ENCODE data around the gene SLC39A9. TPM values are rescaled to one million over a fixed set of nuclear protein-coding genes. Genes with fewer than 3 reads are reported as not detected.
A peak's percentile ranks its signal among the peaks of the same experiment; 100 is the strongest.
"Not testable (repeated sequence)": the region's sequence is repeated elsewhere in the genome, so short reads cannot be mapped to it uniquely, and the experiment has no call there.

SLC39A9 gene
- total and polyA plus RNA-seq, 7 experiments from 2014 or later = 12.3 to 50.3 (median 34.4) TPM

- peaks cover 0 to 3% (median 0%) of the 10 kb centered on the region in 5 donors for H3K27me3 Mint-ChIP-seq
- intact Hi-C loops (cut with micrococcal nuclease) = no loop called here
- H3K27me3 ChIP-seq (ENCODE audit: control insufficient read depth in 2 of 2, insufficient read depth in 2 of 2, low read length in 2 of 2) = no peaks in the 10 kb centered on the region
- H3K4me3 ChIP-seq (ENCODE audit: low read length) = no peak overlapping the region
- peaks cover 0 to 4% (median 0%) of the 10 kb centered on the region in 11 donors for H3K9me3 Mint-ChIP-seq
- no peaks in the 10 kb centered on the region for H3K4me1 Mint-ChIP-seq
- no peak for DNase-seq
- ATAC-seq = no peak
- H3K36me3 Mint-ChIP-seq = peaks cover 0 to 14% (median 8%) of the 10 kb centered on the region in 5 donors
- no peak overlapping the region for H3K27ac ChIP-seq (ENCODE audit: low read depth, low read length)
- H3K4me1 ChIP-seq (ENCODE audit: control insufficient read depth in 2 of 2, insufficient read depth in 2 of 2, low read length in 2 of 2) = no peaks in the 10 kb centered on the region
- no peak overlapping the region for H3K27ac Mint-ChIP-seq
- no peak overlapping the region for H3K4me3 Mint-ChIP-seq
- H3K36me3 ChIP-seq (ENCODE audit: control insufficient read depth in 2 of 3, insufficient read depth in 3 of 3, low read length in 3 of 3) = no peaks in the 10 kb centered on the region
- ChIA-PET POLR2A (no interaction called here), CTCF (interaction anchor here (0.6 kb wide), 1 partner anchor 1117 kb away, joined by 3 read pairs; no protein-coding TSS in a partner anchor)
- H3K9me3 ChIP-seq (ENCODE audit: control insufficient read depth in 2 of 3, low read length in 3 of 3) = no peaks in the 10 kb centered on the region
Measured at GRCh38 chr14:69471916-69472315, 73.4 kb downstream of the SLC39A9 start.

DNA sequence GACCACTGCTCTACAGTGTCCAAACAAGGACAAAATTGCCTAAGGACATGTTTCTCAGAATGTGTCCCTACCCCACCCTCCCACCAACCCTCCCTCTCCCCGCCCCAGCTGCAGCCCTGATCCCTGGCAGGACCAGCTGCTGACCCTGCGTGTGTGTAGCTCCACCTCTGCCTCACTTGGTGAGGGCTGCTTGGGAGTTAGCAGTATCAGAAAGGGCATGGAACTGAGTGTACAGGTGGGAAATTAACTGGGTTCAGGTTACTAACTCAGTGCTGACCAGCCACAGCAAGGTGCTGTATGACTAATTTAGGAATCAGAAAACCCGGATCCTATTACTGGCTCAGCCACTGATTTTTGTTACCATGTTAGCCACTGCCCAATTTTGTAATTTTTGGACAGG is 74.8 kb downstream of the SLC39A9 start:
- POLR2A ChIA-PET = no interaction called here
- Histone ChIP-seq H3K36me3 (ENCODE audit: control insufficient read depth in 2 of 3, insufficient read depth in 3 of 3, low read length in 3 of 3) (no peaks in the 10 kb centered on the region), H3K4me1 (ENCODE audit: control insufficient read depth in 2 of 2, insufficient read depth in 2 of 2, low read length in 2 of 2) (no peaks in the 10 kb centered on the region), H3K27me3 (ENCODE audit: control insufficient read depth in 2 of 2, insufficient read depth in 2 of 2, low read length in 2 of 2) (no peaks in the 10 kb centered on the region), H3K9me3 (ENCODE audit: control insufficient read depth in 2 of 3, low read length in 3 of 3) (no peaks in the 10 kb centered on the region), H3K4me3 (ENCODE audit: low read length) (no peak overlapping the region), H3K27ac (ENCODE audit: low read depth, low read length) (no peak overlapping the region)
- CTCF ChIA-PET = no interaction called here
- Mint-ChIP-seq H3K36me3 (peaks cover 0 to 14% (median 8%) of the 10 kb centered on the region in 5 donors), H3K27ac (no peak overlapping the region), H3K4me3 (no peak overlapping the region), H3K9me3 (peaks cover 0 to 4% (median 0%) of the 10 kb centered on the region in 11 donors), H3K27me3 (peaks cover 0 to 3% (median 0%) of the 10 kb centered on the region in 5 donors), H3K4me1 (no peaks in the 10 kb centered on the region)
- ATAC-seq = no peak
- DNase-seq = no peak
- intact Hi-C loops (cut with micrococcal nuclease) = no loop called here

- H3K27ac ChIP-seq (ENCODE audit: low read depth, low read length) = no peak overlapping the region
- no peak overlapping the region for H3K27ac Mint-ChIP-seq
- intact Hi-C loops (cut with micrococcal nuclease) = no loop called here
- CTCF ChIA-PET = no interaction called here
- DNase-seq (no peak), ATAC-seq (no peak)
- no peaks in the 10 kb centered on the region for H3K36me3 ChIP-seq (ENCODE audit: control insufficient read depth in 2 of 3, insufficient read depth in 3 of 3, low read length in 3 of 3)
- H3K36me3 Mint-ChIP-seq = peaks cover 0 to 17% (median 8%) of the 10 kb centered on the region in 5 donors
- H3K9me3 Mint-ChIP-seq = peaks cover 0 to 4% (median 0%) of the 10 kb centered on the region in 11 donors
- H3K27me3 ChIP-seq (ENCODE audit: control insufficient read depth in 2 of 2, insufficient read depth in 2 of 2, low read length in 2 of 2) = no peaks in the 10 kb centered on the region
- no peak overlapping the region for H3K4me3 ChIP-seq (ENCODE audit: low read length)
- no peaks in the 10 kb centered on the region for H3K4me1 ChIP-seq (ENCODE audit: control insufficient read depth in 2 of 2, insufficient read depth in 2 of 2, low read length in 2 of 2)
- peaks cover 0 to 3% (median 0%) of the 10 kb centered on the region in 5 donors for H3K27me3 Mint-ChIP-seq
- no peak overlapping the region for H3K4me3 Mint-ChIP-seq
- no peaks in the 10 kb centered on the region for H3K4me1 Mint-ChIP-seq
- POLR2A ChIA-PET = no interaction called here
- H3K9me3 ChIP-seq (ENCODE audit: control insufficient read depth in 2 of 3, low read length in 3 of 3) = no peaks in the 10 kb centered on the region
Measured at GRCh38 chr14:69473946-69474345, 75.5 kb downstream of the SLC39A9 start.

DNA sequence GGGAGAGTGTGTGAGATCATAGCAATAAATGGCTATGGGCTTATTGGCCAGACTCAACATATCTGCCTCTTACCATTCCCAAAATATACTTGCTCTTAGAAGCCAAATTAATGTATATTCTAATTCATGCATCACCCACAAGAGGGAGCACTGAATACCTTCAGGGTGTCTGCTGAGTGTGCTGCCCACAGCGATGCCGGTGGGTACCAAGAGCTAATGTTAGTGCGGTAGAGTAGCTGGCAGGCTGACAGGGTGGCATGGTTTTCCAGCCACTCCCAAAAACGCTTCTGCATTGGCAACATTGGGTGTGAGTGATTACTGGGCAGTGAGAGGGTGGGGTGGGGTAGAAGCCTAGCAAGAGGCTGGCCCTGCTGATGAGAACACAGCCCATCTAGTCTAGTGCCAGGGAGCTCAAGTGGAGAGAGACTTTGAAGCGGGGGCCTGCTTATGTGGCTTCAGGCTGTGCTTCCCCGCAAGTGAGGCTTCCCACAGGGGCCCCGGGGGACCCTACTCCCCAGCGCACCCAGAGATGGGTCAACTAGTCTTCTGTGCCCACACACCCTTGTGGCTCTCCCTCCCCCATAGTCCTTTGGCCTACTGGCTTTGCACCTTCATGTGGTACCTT is 76.8 kb downstream of the SLC39A9 start:
- peaks cover 0 to 23% (median 10%) of the 10 kb centered on the region in 5 donors for H3K36me3 Mint-ChIP-seq
- ChIA-PET POLR2A (no interaction called here), CTCF (no interaction called here)
- no peak for DNase-seq
- no peak for ATAC-seq
- no peaks in the 10 kb centered on the region for H3K36me3 ChIP-seq (ENCODE audit: control insufficient read depth in 2 of 3, insufficient read depth in 3 of 3, low read length in 3 of 3)
- no peak overlapping the region for H3K4me3 ChIP-seq (ENCODE audit: low read length)
- H3K9me3 ChIP-seq (ENCODE audit: control insufficient read depth in 2 of 3, low read length in 3 of 3) = no peaks in the 10 kb centered on the region
- peak overlapping the region in 1 of 9 donors; percentile 59 for H3K27ac Mint-ChIP-seq
- no peaks in the 10 kb centered on the region for H3K4me1 Mint-ChIP-seq
- no peak overlapping the region for H3K4me3 Mint-ChIP-seq
- peaks cover 0 to 4% (median 0%) of the 10 kb centered on the region in 11 donors for H3K9me3 Mint-ChIP-seq
- H3K27me3 ChIP-seq (ENCODE audit: control insufficient read depth in 2 of 2, insufficient read depth in 2 of 2, low read length in 2 of 2) = no peaks in the 10 kb centered on the region
- peaks cover 3 to 6% (median 5%) of the 10 kb centered on the region in 5 donors for H3K27me3 Mint-ChIP-seq
- intact Hi-C loops (cut with micrococcal nuclease) = no loop called here
- no peaks in the 10 kb centered on the region for H3K4me1 ChIP-seq (ENCODE audit: control insufficient read depth in 2 of 2, insufficient read depth in 2 of 2, low read length in 2 of 2)
- no peak overlapping the region for H3K27ac ChIP-seq (ENCODE audit: low read depth, low read length)

DNA sequence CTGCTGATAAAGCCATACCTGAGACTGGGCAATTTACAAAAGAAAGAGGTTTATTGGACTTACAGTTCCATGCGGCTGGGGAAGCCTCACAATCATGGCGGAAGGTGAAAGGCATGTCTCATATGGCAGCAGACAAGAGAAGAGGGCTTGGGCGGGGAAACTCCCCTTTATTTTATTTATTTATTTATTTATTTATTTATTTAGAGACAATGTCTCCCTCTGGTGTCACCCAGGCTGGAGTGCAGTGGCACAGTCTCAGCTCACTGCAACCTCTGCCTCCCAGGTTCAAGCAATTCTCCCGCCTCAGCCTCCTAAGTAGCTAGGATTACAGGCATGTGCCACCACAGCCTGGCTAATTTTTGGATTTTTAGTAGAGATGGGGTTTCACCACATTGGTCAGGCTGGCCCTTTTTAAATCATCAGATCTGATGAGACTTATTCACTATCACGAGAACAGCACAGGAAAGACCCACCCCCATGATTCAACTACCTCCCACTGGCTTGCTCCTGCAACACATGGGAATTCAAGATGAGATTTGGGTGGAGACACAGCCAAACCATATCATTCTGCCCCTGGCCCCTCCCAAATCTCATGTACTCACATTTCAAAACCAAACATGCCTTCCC is 78.4 kb downstream of the SLC39A9 start:
- H3K4me3 Mint-ChIP-seq; H3K4me1 Mint-ChIP-seq; DNase-seq; H3K9me3 ChIP-seq (ENCODE audit: control insufficient read depth in 2 of 3, low read length in 3 of 3); H3K4me1 ChIP-seq (ENCODE audit: control insufficient read depth in 2 of 2, insufficient read depth in 2 of 2, low read length in 2 of 2); intact Hi-C loops (cut with micrococcal nuclease); ATAC-seq; POLR2A ChIA-PET; H3K27me3 ChIP-seq (ENCODE audit: control insufficient read depth in 2 of 2, insufficient read depth in 2 of 2, low read length in 2 of 2); H3K9me3 Mint-ChIP-seq; H3K27ac Mint-ChIP-seq; H3K4me3 ChIP-seq (ENCODE audit: low read length); H3K27ac ChIP-seq (ENCODE audit: low read depth, low read length); H3K36me3 ChIP-seq (ENCODE audit: control insufficient read depth in 2 of 3, insufficient read depth in 3 of 3, low read length in 3 of 3): not testable (repeated sequence)
- CTCF ChIA-PET = interaction anchor here (0.7 kb wide), 1 partner anchor 234 kb away, joined by 3 read pairs; no protein-coding TSS in a partner anchor
- H3K27me3 Mint-ChIP-seq = peaks cover 4 to 11% (median 9%) of the 10 kb centered on the region in 5 donors
- peaks cover 0 to 21% (median 10%) of the 10 kb centered on the region in 5 donors for H3K36me3 Mint-ChIP-seq

DNA sequence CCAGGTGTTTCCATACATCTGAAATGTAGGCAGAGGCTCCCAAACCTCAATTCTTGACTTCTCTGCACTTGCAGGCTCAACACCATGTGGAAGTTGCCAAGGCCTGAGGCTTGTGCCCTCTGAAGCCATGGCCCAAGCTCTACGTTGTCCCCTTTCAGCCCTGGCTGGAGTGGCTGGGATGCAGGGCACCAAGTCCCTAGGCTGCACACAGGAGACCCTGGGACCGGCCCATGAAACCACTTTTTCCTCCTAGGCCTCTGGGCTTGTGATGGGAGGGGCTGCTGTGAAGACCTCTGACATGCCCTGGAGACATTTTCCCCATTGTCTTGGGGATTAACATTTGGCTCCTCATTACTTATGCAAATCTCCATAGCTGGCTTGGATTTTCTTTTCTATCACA is 79.6 kb downstream of the SLC39A9 start:
- H3K27me3 ChIP-seq (ENCODE audit: control insufficient read depth in 2 of 2, insufficient read depth in 2 of 2, low read length in 2 of 2); H3K27ac ChIP-seq (ENCODE audit: low read depth, low read length); intact Hi-C loops (cut with micrococcal nuclease); POLR2A ChIA-PET; ATAC-seq; CTCF ChIA-PET; H3K9me3 ChIP-seq (ENCODE audit: control insufficient read depth in 2 of 3, low read length in 3 of 3); DNase-seq; H3K4me3 ChIP-seq (ENCODE audit: low read length); H3K4me3 Mint-ChIP-seq; H3K4me1 Mint-ChIP-seq; H3K27ac Mint-ChIP-seq; H3K9me3 Mint-ChIP-seq; H3K4me1 ChIP-seq (ENCODE audit: control insufficient read depth in 2 of 2, insufficient read depth in 2 of 2, low read length in 2 of 2); H3K36me3 ChIP-seq (ENCODE audit: control insufficient read depth in 2 of 3, insufficient read depth in 3 of 3, low read length in 3 of 3): not testable (repeated sequence)
- peaks cover 0 to 15% (median 5%) of the 10 kb centered on the region in 5 donors for H3K36me3 Mint-ChIP-seq
- peaks cover 13 to 22% (median 15%) of the 10 kb centered on the region in 5 donors for H3K27me3 Mint-ChIP-seq

All from naive thymus-derived CD4-positive, alpha-beta T cell (primary cell).